Measurements from ENCODE around the gene ZAP70.

DNA sequence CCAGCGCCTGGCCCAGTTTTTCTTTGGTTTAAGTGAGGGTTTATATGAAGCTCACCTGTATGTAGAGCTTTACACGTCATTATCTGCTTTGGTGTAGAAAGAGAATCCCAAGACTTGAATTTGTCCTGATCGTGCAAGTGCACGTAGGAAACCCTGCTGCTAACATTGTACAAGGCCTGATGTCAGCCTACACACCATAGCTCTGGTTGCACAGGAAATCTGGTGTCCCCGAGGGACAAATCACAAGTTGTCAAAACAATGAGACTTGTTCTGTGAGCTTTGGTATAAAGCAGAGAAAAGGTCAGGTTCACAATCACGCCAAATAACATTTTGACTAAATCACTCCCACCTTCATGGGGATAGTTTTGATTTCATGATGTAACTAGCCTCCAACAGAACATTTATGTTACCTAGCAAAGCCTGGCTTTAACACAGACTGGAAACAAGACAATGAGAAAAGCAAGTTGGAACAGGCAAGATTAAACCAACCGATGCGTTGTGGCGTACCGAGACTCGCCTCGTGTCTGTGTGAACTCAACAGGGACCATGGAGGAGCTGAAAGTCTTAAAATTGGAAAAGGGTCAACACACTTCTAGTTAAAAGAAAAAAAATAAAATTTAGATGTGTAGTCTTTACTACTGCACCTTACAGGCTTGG is 41.4 kb downstream of the ZAP70 start:
- TF ChIP-seq, protein P1, sequence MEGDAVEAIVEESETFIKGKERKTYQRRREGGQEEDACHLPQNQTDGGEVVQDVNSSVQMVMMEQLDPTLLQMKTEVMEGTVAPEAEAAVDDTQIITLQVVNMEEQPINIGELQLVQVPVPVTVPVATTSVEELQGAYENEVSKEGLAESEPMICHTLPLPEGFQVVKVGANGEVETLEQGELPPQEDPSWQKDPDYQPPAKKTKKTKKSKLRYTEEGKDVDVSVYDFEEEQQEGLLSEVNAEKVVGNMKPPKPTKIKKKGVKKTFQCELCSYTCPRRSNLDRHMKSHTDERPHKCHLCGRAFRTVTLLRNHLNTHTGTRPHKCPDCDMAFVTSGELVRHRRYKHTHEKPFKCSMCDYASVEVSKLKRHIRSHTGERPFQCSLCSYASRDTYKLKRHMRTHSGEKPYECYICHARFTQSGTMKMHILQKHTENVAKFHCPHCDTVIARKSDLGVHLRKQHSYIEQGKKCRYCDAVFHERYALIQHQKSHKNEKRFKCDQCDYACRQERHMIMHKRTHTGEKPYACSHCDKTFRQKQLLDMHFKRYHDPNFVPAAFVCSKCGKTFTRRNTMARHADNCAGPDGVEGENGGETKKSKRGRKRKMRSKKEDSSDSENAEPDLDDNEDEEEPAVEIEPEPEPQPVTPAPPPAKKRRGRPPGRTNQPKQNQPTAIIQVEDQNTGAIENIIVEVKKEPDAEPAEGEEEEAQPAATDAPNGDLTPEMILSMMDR (IDR thresholded peaks at IDR 0.05) = no peak
- TF ChIP-seq, protein P2, sequence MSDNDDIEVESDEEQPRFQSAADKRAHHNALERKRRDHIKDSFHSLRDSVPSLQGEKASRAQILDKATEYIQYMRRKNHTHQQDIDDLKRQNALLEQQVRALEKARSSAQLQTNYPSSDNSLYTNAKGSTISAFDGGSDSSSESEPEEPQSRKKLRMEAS (CRISPR knock-in tag; IDR thresholded peaks at IDR 0.05) = no peak
- TF ChIP-seq CREM (CRISPR knock-in tag; IDR thresholded peaks at IDR 0.05) = no peak
- TF ChIP-seq RELA (CRISPR knock-in tag; IDR thresholded peaks at IDR 0.05; ENCODE audit: borderline replicate concordance) = no peak
- TF ChIP-seq, protein P3, sequence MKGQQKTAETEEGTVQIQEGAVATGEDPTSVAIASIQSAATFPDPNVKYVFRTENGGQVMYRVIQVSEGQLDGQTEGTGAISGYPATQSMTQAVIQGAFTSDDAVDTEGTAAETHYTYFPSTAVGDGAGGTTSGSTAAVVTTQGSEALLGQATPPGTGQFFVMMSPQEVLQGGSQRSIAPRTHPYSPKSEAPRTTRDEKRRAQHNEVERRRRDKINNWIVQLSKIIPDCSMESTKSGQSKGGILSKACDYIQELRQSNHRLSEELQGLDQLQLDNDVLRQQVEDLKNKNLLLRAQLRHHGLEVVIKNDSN (CRISPR knock-in tag; IDR thresholded peaks at IDR 0.05) = no peak
- no peak for TF ChIP-seq SMAD4 (CRISPR knock-in tag; IDR thresholded peaks at IDR 0.05)
- TF ChIP-seq, protein P4, sequence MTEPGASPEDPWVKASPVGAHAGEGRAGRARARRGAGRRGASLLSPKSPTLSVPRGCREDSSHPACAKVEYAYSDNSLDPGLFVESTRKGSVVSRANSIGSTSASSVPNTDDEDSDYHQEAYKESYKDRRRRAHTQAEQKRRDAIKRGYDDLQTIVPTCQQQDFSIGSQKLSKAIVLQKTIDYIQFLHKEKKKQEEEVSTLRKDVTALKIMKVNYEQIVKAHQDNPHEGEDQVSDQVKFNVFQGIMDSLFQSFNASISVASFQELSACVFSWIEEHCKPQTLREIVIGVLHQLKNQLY (CRISPR knock-in tag; IDR thresholded peaks at IDR 0.05) = no peak
- no peak for TF ChIP-seq NR3C1 (CRISPR knock-in tag; conservative IDR thresholded peaks at IDR 0.05; ENCODE audit: low read depth)
- no peak for TF ChIP-seq ELF4 (CRISPR knock-in tag; IDR thresholded peaks at IDR 0.05; ENCODE audit: low read depth)
- TF ChIP-seq KAT7 (CRISPR knock-in tag; IDR thresholded peaks at IDR 0.05; ENCODE audit: borderline replicate concordance) = no peak

All from WTC11 (cell line).